Neutrophil (primary cell): ENCODE results near the gene TBK1.

Experiments
- H3K27ac ChIP-seq: fragments of 200-600 bp; sonication (generic); 2 replicates; pipeline ENCODE4 v1.5.1; 2016; ENCODE audit warnings: mild to moderate bottlenecking, moderate library complexity
- H3K27me3 ChIP-seq: fragments of 200-600 bp; sonication (generic); 2 replicates; pipeline ENCODE4 v1.6.0; 2016; ENCODE audit warnings: mild to moderate bottlenecking
- H3K36me3 ChIP-seq: fragments of 200-600 bp; sonication (generic); 2 replicates; pipeline ENCODE4 v1.5.1; 2017
- H3K4me1 ChIP-seq, 2 experiments: fragments of 200-600 bp in 1 of 2; sonication (generic) in 1 of 2; 1 replicate in 1 of 2; 2 replicates in 1 of 2; pipeline versions ENCODE4 v1.5.1 to v1.6.1; 2013 to 2016; ENCODE audit warnings: low read depth in 1 of 2, low read length in 1 of 2, mild to moderate bottlenecking in 1 of 2, moderate library complexity in 1 of 2; ENCODE audit not compliant: control insufficient read depth in 1 of 2, insufficient read depth in 1 of 2
- H3K4me3 ChIP-seq, 2 experiments: fragments of 200-600 bp in 1 of 2; sonication (generic) in 1 of 2; 1 replicate in 1 of 2; 2 replicates in 1 of 2; pipeline ENCODE4 v1.5.1; 2013 to 2016; ENCODE audit warnings: low read depth in 1 of 2, low read length in 1 of 2, mild to moderate bottlenecking in 1 of 2, moderate library complexity in 1 of 2
- H3K9me3 ChIP-seq: fragments of 200-600 bp; sonication (generic); 2 replicates; pipeline ENCODE4 v1.5.1; 2016
- CTCF ChIP-seq: fragments of 200-600 bp; sonication (generic); IDR thresholded peaks from 2 replicates; pipeline ENCODE4 v1.5.1; 2016; ENCODE audit warnings: antibody characterized with exemption

The TBK1 gene

DNA sequence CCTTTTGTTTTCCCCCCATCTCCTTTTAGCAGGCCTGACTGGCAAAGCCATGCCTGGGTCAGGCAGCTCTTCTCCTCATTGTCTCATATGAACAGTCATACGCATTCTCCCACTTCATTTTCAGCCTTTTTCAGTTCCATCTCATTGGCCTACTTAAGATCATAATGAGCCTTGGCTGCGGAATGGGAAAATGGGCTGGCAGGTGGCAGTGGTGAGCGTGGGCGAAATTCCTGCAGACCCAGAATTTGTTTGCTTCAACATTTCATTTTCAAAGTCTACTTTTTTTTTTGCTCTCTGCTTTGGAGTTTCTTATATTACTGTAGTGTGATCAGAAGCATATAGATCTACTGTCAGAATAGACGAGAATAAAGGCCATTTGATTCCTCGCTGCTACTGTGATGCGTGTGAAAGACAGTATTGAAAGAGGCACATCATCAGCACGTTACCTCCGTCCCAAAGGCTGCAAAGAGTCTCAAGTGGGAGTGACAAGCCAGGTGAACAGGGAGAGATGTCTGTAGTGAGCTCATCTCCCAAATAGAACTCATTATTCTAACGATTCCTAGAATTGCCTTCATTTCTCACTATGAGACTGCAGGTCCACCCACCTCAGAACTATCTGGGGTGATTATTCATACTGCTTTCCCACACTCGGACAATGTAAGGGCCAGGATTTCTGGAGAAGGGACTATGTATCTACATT, 73.7 kb downstream of the TBK1 start:
- no peak for TF ChIP-seq CTCF
- Histone ChIP-seq H3K4me3 (no peak overlapping the region), H3K27me3 (no peaks in the 10 kb centered on the region), H3K36me3 (no peaks in the 10 kb centered on the region), H3K4me1 (no peaks in the 10 kb centered on the region), H3K27ac (no peak overlapping the region), H3K9me3 (no peaks in the 10 kb centered on the region)

DNA sequence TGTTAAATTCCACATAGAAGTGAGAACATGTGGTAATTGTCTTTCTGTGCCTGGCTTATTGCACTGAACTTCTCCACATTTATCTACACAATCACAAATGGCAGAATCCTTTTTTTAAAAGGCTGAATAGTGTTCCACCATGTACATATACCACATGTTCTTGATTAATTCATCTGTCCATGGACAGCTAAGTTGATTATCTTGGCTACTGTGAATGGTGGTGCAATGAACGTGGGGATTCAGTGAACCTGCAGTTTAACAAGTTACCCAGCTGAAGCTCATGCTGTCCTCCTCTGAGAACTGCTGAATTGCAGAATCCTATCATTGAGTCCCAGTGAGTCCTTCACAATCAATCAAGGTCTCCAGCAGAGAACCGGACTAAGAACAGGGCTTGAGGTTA, 74.9 kb downstream of the TBK1 start:
- no peaks in the 10 kb centered on the region for H3K27me3 ChIP-seq

DNA sequence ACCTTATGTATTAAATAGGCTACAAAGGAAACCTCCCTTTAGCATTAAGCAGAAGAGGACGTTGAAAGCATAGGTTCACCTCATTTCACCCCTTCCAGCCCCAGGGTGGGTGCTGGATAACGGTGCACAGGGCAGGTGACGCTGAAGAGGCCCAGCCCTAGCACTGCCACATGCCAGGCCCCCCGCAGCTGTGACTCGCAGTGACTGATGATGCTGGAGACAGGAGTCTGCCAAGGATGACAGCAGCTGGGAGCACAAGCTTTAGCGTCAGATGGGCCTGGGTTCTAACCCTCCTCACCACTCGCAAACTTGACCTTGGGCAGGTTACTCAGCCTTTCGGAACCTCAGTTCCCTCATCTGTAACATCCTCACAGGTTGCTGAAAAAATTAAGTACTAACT, 76.7 kb downstream of the TBK1 start:
- no peak for TF ChIP-seq CTCF
- Histone ChIP-seq H3K9me3 (no peaks in the 10 kb centered on the region), H3K36me3 (no peaks in the 10 kb centered on the region), H3K4me1 (no peaks in the 10 kb centered on the region), H3K27me3 (no peaks in the 10 kb centered on the region), H3K27ac (no peak overlapping the region), H3K4me3 (no peak overlapping the region)

More for the DNA sequence above, 74.9 kb downstream of the TBK1 start:
- no peak overlapping the region for H3K27ac ChIP-seq
- H3K36me3 ChIP-seq = no peaks in the 10 kb centered on the region
- H3K4me3 ChIP-seq = no peak overlapping the region
- TF ChIP-seq CTCF = no peak
- no peaks in the 10 kb centered on the region for H3K4me1 ChIP-seq
- H3K9me3 ChIP-seq = no peaks in the 10 kb centered on the region

- Histone ChIP-seq H3K9me3 (no peaks in the 10 kb centered on the region), H3K27ac (no peak overlapping the region)
- no peak for TF ChIP-seq CTCF
Measured at GRCh38 chr12:64530566-64530965, 78.6 kb downstream of the TBK1 start.

DNA sequence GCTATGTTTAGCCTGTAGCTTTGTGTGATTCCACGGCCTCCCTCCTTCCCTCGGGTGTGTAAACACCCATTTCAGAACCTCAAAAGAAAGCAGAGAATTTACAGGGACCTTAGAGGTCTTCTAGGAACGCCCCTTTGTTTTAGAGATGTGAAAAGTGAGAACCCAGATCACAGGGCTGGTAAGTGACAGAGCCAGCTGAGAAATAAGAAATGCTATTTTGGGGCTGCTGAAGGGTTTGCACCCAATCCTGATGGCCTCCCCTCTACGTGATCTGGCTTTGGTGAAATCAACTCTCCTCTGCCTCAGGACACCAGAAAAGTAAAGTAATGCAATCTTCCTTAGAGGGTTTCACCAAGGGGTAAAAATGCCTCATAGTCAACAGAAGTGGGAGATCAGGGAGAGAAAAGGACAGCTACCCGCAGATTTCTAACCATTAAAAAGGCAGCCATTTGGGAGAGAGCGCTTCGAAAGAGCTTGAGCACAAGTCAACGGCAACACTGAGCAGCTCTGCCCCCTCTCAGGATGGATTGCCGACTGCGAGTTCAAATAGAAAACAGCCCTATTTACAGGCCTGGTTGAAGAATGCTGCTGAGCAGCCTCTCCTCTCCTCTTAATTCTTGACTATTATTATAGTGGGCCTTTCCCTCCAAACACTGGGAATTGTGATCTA, 79.9 kb downstream of the TBK1 start:
- Histone ChIP-seq H3K27me3 (no peaks in the 10 kb centered on the region), H3K9me3 (no peaks in the 10 kb centered on the region), H3K27ac (no peak overlapping the region), H3K36me3 (no peaks in the 10 kb centered on the region), H3K4me1 (no peaks in the 10 kb centered on the region), H3K4me3 (no peak overlapping the region)
- TF ChIP-seq CTCF = no peak

More at GRCh38 chr12:64530566-64530965, 78.6 kb downstream of the TBK1 start:
- Histone ChIP-seq H3K27me3 (no peaks in the 10 kb centered on the region), H3K4me3 (no peak overlapping the region), H3K4me1 (no peaks in the 10 kb centered on the region), H3K36me3 (no peaks in the 10 kb centered on the region)
